Smooth muscle cell (in vitro differentiated cells): Measurements from ENCODE around the gene WDR72. TPM values are rescaled to one million over a fixed set of nuclear protein-coding genes. Genes with fewer than 3 reads are reported as not detected.
"Not testable (repeated sequence)": the region's sequence is repeated elsewhere in the genome, so short reads cannot be mapped to it uniquely, and the experiment has no call there.

Experiments
- DNase-seq: peaks from one replicate; lab custom pipeline; 2025; ENCODE audit not compliant: unreplicated experiment; lab: John Stamatoyannopoulos, UW
- H2AFZ ChIP-seq: fragments of 200-600 bp; sonication (generic); 2 replicates; pipeline ENCODE4 v1.6.0; 2016; ENCODE audit warnings: antibody characterized with exemption, low read depth, mild to moderate bottlenecking
- H3F3A ChIP-seq: fragments of 200-600 bp; sonication (generic); 2 replicates; pipeline ENCODE4 v1.6.0; 2017; ENCODE audit warnings: antibody characterized with exemption, low read depth
- H3K27ac ChIP-seq: fragments of 200-600 bp; sonication (generic); 2 replicates; pipeline ENCODE4 v1.5.1; 2016; ENCODE audit warnings: low read depth, mild to moderate bottlenecking
- H3K27me3 ChIP-seq: fragments of 200-600 bp; sonication (generic); 2 replicates; pipeline ENCODE4 v1.6.1; 2016; ENCODE audit warnings: low read depth, mild to moderate bottlenecking
- H3K36me3 ChIP-seq: fragments of 200-600 bp; sonication (generic); 2 replicates; pipeline ENCODE4 v1.5.1; 2016; ENCODE audit warnings: low read depth
- H3K4me1 ChIP-seq: fragments of 200-600 bp; sonication (generic); 2 replicates; pipeline ENCODE4 v1.5.1; 2016; ENCODE audit warnings: low read depth
- H3K4me2 ChIP-seq: fragments of 200-600 bp; sonication (generic); 2 replicates; pipeline ENCODE4 v1.6.0; 2016; ENCODE audit warnings: mild to moderate bottlenecking
- H3K4me3 ChIP-seq: fragments of 200-600 bp; sonication (generic); 2 replicates; pipeline ENCODE4 v1.5.1; 2016; ENCODE audit warnings: mild to moderate bottlenecking
- H3K79me2 ChIP-seq: fragments of 200-600 bp; sonication (generic); 2 replicates; pipeline ENCODE4 v1.6.0; 2016; ENCODE audit warnings: low read depth, mild to moderate bottlenecking
- H3K9ac ChIP-seq: fragments of 200-600 bp; sonication (generic); 2 replicates; pipeline ENCODE4 v1.6.0; 2016; ENCODE audit warnings: low read depth
- H3K9me3 ChIP-seq: fragments of 200-600 bp; sonication (generic); replicated peaks from 2 replicates; pipeline ENCODE4 v1.5.1; 2016; ENCODE audit warnings: low read depth
- H4K20me1 ChIP-seq: fragments of 200-600 bp; sonication (generic); 2 replicates; pipeline ENCODE4 v1.6.0; 2016; ENCODE audit warnings: low read depth
- WGBS: methylation state at CpG from one replicate; pipeline ENCODE4 v1.1.7; 2016; ENCODE audit warnings: low lambda C conversion rate; 5-methylcytosine and 5-hydroxymethylcytosine counted together
- polyA plus RNA-seq: library from polyadenylated mRNA; unstranded; fragments of >200 nt; fragmentation: Nextera tagmentation; extraction: Ambion mirVana; gene quantifications from 2 replicates; pipeline ENCODE4 v1.2.1, GENCODE V29; 2016
- total RNA-seq: library from RNA; depleted of rRNA; stranded (reverse); fragments of >200 nt; gene quantifications from 2 replicates; pipeline ENCODE4 v1.2.3, GENCODE V29; 2014
- TF ChIP-seq, protein P1 (sequence below): fragments of 200-600 bp; sonication (generic); IDR thresholded peaks from 2 replicates; pipeline ENCODE4 v1.5.1; 2017; ENCODE audit warnings: borderline replicate concordance, mild to moderate bottlenecking, antibody characterized with exemption; ENCODE audit not compliant: insufficient read depth, poor library complexity, severe bottlenecking

WDR72 gene
- total and polyA plus RNA-seq, 2 experiments from 2014 or later: 1.3 to 3.3 TPM

DNA sequence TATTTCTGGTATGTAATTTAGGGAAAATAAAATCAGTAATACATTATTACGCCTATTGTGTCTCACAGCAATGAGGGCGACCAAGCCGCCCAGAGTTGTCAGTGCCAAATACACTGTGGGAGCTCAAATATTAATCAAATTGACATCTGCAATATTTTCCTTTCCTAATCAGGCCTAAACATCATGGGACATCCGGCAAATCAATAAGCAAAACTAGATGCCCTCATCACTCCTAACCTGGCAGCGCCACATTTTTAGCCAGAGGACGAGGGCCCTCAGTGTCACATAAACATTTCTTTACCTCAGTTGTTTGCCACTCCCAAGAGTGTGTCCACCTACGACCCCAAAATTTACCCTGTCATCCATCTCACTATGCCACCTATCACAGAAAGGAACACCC lies 64.1 kb downstream of the WDR72 start:
- Histone ChIP-seq H3K36me3 (no peaks in the 10 kb centered on the region), H3K9ac (no peak overlapping the region), H4K20me1 (no peaks in the 10 kb centered on the region), H3K27me3 (no peaks in the 10 kb centered on the region), H2AFZ (no peak overlapping the region), H3K79me2 (no peaks in the 10 kb centered on the region), H3K27ac (no peak overlapping the region), H3K4me2 (no peak overlapping the region), H3K4me3 (no peak overlapping the region), H3K9me3 (no peaks in the 10 kb centered on the region), H3F3A (no peaks in the 10 kb centered on the region), H3K4me1 (no peaks in the 10 kb centered on the region)
- no peak for DNase-seq
- 86% methylated on average over 7 of the region's 7 CpGs for WGBS
- TF ChIP-seq, protein P1, sequence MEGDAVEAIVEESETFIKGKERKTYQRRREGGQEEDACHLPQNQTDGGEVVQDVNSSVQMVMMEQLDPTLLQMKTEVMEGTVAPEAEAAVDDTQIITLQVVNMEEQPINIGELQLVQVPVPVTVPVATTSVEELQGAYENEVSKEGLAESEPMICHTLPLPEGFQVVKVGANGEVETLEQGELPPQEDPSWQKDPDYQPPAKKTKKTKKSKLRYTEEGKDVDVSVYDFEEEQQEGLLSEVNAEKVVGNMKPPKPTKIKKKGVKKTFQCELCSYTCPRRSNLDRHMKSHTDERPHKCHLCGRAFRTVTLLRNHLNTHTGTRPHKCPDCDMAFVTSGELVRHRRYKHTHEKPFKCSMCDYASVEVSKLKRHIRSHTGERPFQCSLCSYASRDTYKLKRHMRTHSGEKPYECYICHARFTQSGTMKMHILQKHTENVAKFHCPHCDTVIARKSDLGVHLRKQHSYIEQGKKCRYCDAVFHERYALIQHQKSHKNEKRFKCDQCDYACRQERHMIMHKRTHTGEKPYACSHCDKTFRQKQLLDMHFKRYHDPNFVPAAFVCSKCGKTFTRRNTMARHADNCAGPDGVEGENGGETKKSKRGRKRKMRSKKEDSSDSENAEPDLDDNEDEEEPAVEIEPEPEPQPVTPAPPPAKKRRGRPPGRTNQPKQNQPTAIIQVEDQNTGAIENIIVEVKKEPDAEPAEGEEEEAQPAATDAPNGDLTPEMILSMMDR: no peak

DNA sequence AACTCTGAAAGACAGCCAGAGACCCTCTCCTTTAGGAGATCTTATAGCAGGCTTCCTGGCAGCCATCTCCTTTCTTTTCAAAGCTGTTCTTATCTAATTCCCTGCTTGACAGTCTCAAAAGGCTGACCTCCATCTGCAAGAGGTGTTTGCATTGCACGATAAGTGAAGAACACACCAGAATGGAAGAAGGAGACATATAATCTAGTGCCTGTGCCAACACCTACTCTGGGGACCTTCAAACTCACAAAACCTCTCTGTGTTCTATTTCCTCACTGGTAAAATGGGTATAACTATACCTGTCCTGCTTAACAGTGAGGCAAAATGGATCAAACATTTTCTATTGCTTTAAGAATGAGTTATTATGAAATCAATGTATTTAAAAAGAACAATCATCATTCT lies 65.0 kb downstream of the WDR72 start:
- Histone ChIP-seq H3K27me3 (no peaks in the 10 kb centered on the region), H3K4me1 (no peaks in the 10 kb centered on the region), H3K36me3 (no peaks in the 10 kb centered on the region), H3K9ac (no peak overlapping the region), H3K9me3 (no peaks in the 10 kb centered on the region), H3K4me2 (no peak overlapping the region), H2AFZ (no peak overlapping the region), H3K27ac (no peak overlapping the region), H3F3A (no peaks in the 10 kb centered on the region), H3K79me2 (no peaks in the 10 kb centered on the region), H3K4me3 (no peak overlapping the region), H4K20me1 (no peaks in the 10 kb centered on the region)
- WGBS: 85% methylated on average over 1 of the region's 1 CpG
- TF ChIP-seq, protein P1: no peak
- DNase-seq: no peak

DNA sequence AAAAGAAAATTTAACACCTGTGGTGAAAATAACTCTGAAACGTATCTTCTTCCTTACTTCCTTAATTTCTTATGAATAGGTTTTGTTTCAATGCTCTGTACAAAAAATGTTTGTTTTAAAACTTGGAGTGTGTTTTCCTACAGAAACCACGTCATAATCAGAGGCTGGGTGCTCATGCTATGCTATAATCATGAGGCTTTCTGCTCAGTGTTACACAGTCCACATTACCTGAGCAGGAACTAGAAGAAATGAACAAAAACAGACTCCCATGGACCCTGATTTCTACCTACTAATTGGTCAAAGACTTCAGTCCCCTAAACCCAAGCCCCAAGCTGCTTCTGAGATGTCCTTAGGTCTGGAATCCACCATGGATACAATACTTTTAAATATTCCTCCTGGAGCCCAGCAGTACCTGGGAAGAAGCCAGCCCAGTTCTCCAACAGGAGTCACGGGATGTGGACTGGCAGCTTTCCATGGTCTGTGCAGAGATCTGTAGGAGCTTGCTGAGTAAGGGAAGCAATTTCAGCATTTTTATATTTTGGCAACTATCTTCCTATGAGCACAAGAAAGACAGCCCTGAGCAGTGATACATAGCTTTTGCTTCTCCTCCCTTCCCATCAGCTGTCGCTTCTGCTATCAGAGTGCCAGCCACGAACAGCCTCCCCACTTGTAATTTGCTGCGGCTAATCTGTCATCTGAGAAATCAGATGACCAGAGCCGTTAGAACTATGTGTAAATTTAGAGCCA lies 65.6 kb downstream of the WDR72 start:
- H2AFZ ChIP-seq: no peak overlapping the region
- H3K4me2 ChIP-seq: no peak overlapping the region
- no peaks in the 10 kb centered on the region for H3K36me3 ChIP-seq
- H3K4me1 ChIP-seq: no peaks in the 10 kb centered on the region
- no peaks in the 10 kb centered on the region for H3K9me3 ChIP-seq
- WGBS: 65% methylated on average over 7 of the region's 7 CpGs
- H4K20me1 ChIP-seq: no peaks in the 10 kb centered on the region
- H3K27me3 ChIP-seq: no peaks in the 10 kb centered on the region
- no peaks in the 10 kb centered on the region for H3F3A ChIP-seq
- no peaks in the 10 kb centered on the region for H3K79me2 ChIP-seq
- no peak overlapping the region for H3K9ac ChIP-seq
- H3K27ac ChIP-seq: no peak overlapping the region
- TF ChIP-seq, protein P1: no peak
- DNase-seq: no peak
- no peak overlapping the region for H3K4me3 ChIP-seq

DNA sequence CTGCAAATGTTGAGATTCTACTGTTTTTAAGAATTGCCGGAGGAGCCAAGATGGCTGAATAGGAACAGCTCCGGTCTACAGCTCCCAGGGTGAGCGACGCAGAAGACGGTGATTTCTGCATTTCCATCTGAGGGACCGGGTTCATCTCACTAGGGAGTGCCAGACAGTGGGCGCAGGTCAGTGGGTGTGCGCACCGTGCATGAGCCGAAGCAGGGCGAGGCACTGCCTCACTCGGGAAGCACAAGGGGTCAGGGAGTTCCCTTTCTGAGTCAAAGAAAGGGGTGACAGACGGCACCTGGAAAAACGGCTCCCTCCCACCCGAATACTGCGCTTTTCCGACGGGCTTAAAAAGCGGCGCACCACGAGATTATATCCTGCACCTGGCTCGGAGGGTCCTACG lies 75.3 kb downstream of the WDR72 start:
- not testable (repeated sequence) for H3K27ac ChIP-seq, H2AFZ ChIP-seq, H3K4me1 ChIP-seq, H4K20me1 ChIP-seq, H3K9ac ChIP-seq, DNase-seq, H3K4me2 ChIP-seq, H3K79me2 ChIP-seq, H3K4me3 ChIP-seq, H3K27me3 ChIP-seq, H3K36me3 ChIP-seq, H3K9me3 ChIP-seq, H3F3A ChIP-seq
- 82% methylated on average over 23 of the region's 23 CpGs for WGBS
